Keratinocyte (primary cell): ENCODE results near the gene C19orf73. TPM values are rescaled to one million over a fixed set of nuclear protein-coding genes. Genes with fewer than 3 reads are reported as not detected.

Source experiments
- DNase-seq: peaks from one replicate; pipeline ENCODE4 v3.0.0-alpha.2; 2011; ENCODE audit warnings: low read depth, missing footprints, low spot score
- FAIRE-seq: peaks from 2 replicates; lab custom pipeline; 2011; peaks lifted over from hg19 to GRCh38; lab: Jason Lieb, UNC
- H2AFZ ChIP-seq: 2 replicates; pipeline ENCODE4 v1.6.0; 2012; ENCODE audit warnings: low read length, control low read depth, inconsistent platforms; ENCODE audit not compliant: control insufficient read depth
- H3K27ac ChIP-seq: 2 replicates; pipeline ENCODE4 v1.5.1; 2011; ENCODE audit warnings: low read length; ENCODE audit not compliant: control insufficient read depth, insufficient read depth
- H3K27me3 ChIP-seq: 3 replicates; pipeline ENCODE4 v1.6.0; 2011; ENCODE audit warnings: low read length; ENCODE audit not compliant: control insufficient read depth, insufficient read depth; ENCODE audit errors: extremely low read depth
- H3K36me3 ChIP-seq, 2 experiments: 2 replicates in 1 of 2; 3 replicates in 1 of 2; pipeline ENCODE4 v1.5.1; 2011; ENCODE audit warnings: low read length in 2 of 2, mild to moderate bottlenecking in 1 of 2; ENCODE audit not compliant: control insufficient read depth in 2 of 2, insufficient read depth in 2 of 2; ENCODE audit errors: extremely low read depth in 1 of 2
- H3K4me1 ChIP-seq: 3 replicates; pipeline ENCODE4 v1.5.1; 2011; ENCODE audit warnings: low read length; ENCODE audit not compliant: control insufficient read depth, insufficient read depth; ENCODE audit errors: extremely low read depth
- H3K4me2 ChIP-seq: 3 replicates; pipeline ENCODE4 v1.6.0; 2011; ENCODE audit warnings: low read depth, low read length; ENCODE audit not compliant: control insufficient read depth, insufficient read depth; ENCODE audit errors: extremely low read depth
- H3K4me3 ChIP-seq, 3 experiments: fragments of 200-600 bp in 1 of 3; sonication (generic) in 1 of 3; 2 replicates in 2 of 3; 3 replicates in 1 of 3; pipeline ENCODE4 v1.5.1; 2011 to 2016; ENCODE audit warnings: low read length in 3 of 3, mild to moderate bottlenecking in 3 of 3, control low read depth in 2 of 3, inconsistent platforms in 1 of 3, low read depth in 1 of 3, mixed read lengths in 1 of 3, mixed run types in 1 of 3, moderate library complexity in 1 of 3; ENCODE audit not compliant: control insufficient read depth in 2 of 3, insufficient read depth in 2 of 3; ENCODE audit errors: extremely low read depth in 1 of 3
- H3K79me2 ChIP-seq: 2 replicates; pipeline ENCODE4 v1.6.0; 2012; ENCODE audit warnings: low read length; ENCODE audit not compliant: control insufficient read depth, insufficient read depth
- H3K9ac ChIP-seq: 3 replicates; pipeline ENCODE4 v1.6.0; 2011; ENCODE audit warnings: low read length; ENCODE audit not compliant: control insufficient read depth, insufficient read depth; ENCODE audit errors: extremely low read depth
- H3K9me1 ChIP-seq: 3 replicates; pipeline ENCODE4 v1.6.0; 2011; ENCODE audit warnings: low read length; ENCODE audit not compliant: control insufficient read depth, insufficient read depth; ENCODE audit errors: extremely low read depth
- H3K9me3 ChIP-seq: 2 replicates; pipeline ENCODE4 v1.5.1; 2012; ENCODE audit warnings: low read depth, low read length; ENCODE audit not compliant: control insufficient read depth
- H4K20me1 ChIP-seq: 3 replicates; pipeline ENCODE4 v1.6.0; 2011; ENCODE audit warnings: low read length; ENCODE audit not compliant: control insufficient read depth, insufficient read depth; ENCODE audit errors: extremely low read depth
- CTCF ChIP-seq, 3 experiments: IDR thresholded peaks in 1 of 3; conservative IDR thresholded peaks in 1 of 3; optimal IDR thresholded peaks in 1 of 3; 2 replicates in 2 of 3; 3 replicates in 1 of 3; pipeline versions ENCODE3 to v1.5.1; 2011; ENCODE audit warnings: low read length in 3 of 3, mild to moderate bottlenecking in 3 of 3, moderate library complexity in 2 of 3, control low read depth in 1 of 3, inconsistent platforms in 1 of 3; ENCODE audit not compliant: insufficient read depth in 2 of 3; ENCODE audit errors: extremely low read depth in 1 of 3
- EZH2 ChIP-seq: IDR thresholded peaks from one replicate; pipeline ENCODE4 v1.6.1; 2012; ENCODE audit warnings: inconsistent platforms, mild to moderate bottlenecking, low read length, moderate library complexity
- dilution Hi-C: fragments of 300-500 bp; cut with MboI; formaldehyde crosslinking; loops from one replicate; pipeline ENCODE4 v1.7.0; 2020; ENCODE audit warnings: low sequenced_read_pairs; ENCODE audit not compliant: extremely low pct_ligation_motif_present
- polyA plus RNA-seq, 5 experiments: library from polyadenylated mRNA; depleted of rRNA in 3 of 5; stranded (reverse) in 3 of 5; stranded (forward) in 1 of 5; unstranded in 1 of 5; fragments of >200 nt; gene quantifications; 1 replicate in 1 of 5; 2 replicates in 3 of 5; 3 replicates in 1 of 5; pipeline versions ENCODE4 v1.2.1 to v1.2.3, GENCODE V29; 2011 to 2012; ENCODE audit warnings: missing spikeins in 2 of 5, low read depth in 1 of 5, low replicate concordance in 1 of 5

C19orf73 gene
- polyA plus RNA-seq, 1 donor (not counting 4 experiments of a cell fraction or from before 2014, with no cell fraction given): 0.71 TPM

- dilution Hi-C loops: no loop called here
- Histone ChIP-seq H3K9me1 (no peaks in the 10 kb centered on the region), H3K36me3 (no peaks in the 10 kb centered on the region), H3K9me3 (no peaks in the 10 kb centered on the region), H3K4me2 (peak overlapping the region; percentile 99), H3K4me3 (peak overlapping the region; percentile 47 to 94 (median 84)), H3K79me2 (no peaks in the 10 kb centered on the region), H4K20me1 (no peaks in the 10 kb centered on the region), H3K9ac (peak overlapping the region; percentile 85), H3K27me3 (no peaks in the 10 kb centered on the region), H2AFZ (no peak overlapping the region), H3K27ac (peak overlapping the region; percentile 13), H3K4me1 (peaks cover 22% of the 10 kb centered on the region)
- DNase-seq (no peak), FAIRE-seq (no peak)
- no peak for TF ChIP-seq EZH2
- no peak for TF ChIP-seq CTCF (optimal IDR thresholded peaks at IDR 0.05 in 1 of 3, IDR thresholded peaks at IDR 0.05 in 1 of 3, conservative IDR thresholded peaks at IDR 0.05 in 1 of 3; ENCODE audit: extremely low read depth in 1 of 3, insufficient read depth in 2 of 3, low read length in 3 of 3)
These were observed 32.0 kb upstream of the C19orf73 start for GRCh38 chr19:49150944-49151243.

DNA sequence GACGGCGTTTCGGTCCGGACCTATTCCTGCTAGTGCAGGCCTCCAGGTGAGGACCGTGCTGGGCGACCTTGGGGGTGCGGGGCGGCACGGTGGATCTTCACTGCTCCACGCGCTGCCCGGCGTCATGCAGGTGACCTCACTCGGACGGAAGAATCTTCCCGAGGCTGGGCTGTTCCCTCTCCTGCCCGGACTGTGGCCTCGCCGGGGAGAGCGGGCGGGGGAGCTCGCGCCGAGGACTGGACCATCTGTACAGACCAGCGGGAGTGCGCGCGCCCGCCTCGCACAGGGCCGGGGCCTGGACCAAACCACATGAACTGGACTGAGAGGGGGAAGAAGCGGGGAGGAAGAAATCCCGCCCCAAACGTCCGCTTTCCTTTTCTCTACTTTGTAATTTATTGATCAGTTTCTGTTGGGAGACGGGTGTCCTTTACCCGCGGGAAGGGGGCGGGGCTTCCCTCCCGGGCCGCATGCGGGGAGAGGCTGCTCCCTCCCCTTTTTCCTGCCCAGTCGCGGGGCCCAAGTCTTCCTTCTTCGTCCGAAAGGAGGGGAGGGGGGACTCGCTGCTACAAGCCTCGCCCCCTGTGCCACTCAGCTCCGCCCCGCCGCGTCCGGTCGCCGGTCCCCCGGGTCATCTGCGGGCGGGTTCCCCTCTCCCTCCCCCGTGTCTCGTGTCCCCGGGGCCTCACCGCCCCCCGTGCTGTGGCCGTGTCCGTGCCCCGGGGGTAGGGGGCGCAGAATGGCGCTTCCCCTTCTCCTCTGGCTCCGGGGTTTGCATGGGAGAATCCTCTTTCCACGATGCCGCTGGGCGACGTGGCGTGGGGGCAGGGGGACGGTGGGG is 31.4 kb upstream of the C19orf73 start:
- Histone ChIP-seq H3K9ac (peak overlapping the region; percentile 85), H3K9me1 (no peaks in the 10 kb centered on the region), H3K4me2 (peak overlapping the region; percentile 99), H3K4me1 (peaks cover 22% of the 10 kb centered on the region), H3K4me3 (peak overlapping the region; percentile 47 to 94 (median 84)), H3K27ac (peak overlapping the region; percentile 71), H4K20me1 (no peaks in the 10 kb centered on the region), H3K9me3 (no peaks in the 10 kb centered on the region), H3K27me3 (no peaks in the 10 kb centered on the region), H3K36me3 (no peaks in the 10 kb centered on the region), H2AFZ (peak overlapping the region; percentile 94), H3K79me2 (no peaks in the 10 kb centered on the region)
- DNase-seq (no peak), FAIRE-seq (no peak)
- dilution Hi-C loops: no loop called here
- TF ChIP-seq CTCF (optimal IDR thresholded peaks at IDR 0.05 in 1 of 3, IDR thresholded peaks at IDR 0.05 in 1 of 3, conservative IDR thresholded peaks at IDR 0.05 in 1 of 3; ENCODE audit: extremely low read depth in 1 of 3, insufficient read depth in 2 of 3, low read length in 3 of 3): no peak
- TF ChIP-seq EZH2: no peak
